ENCODE measurements around the gene FSTL4.

GRCh38 chr5:133602835-133603380 is 9.4 kb downstream of the FSTL4 start:
- TF ChIP-seq CTCF (IDR thresholded peaks at IDR 0.05) = no peak
- no peak for TF ChIP-seq POLR2A (IDR thresholded peaks at IDR 0.05)

Measured in uterus (tissue), 2 donors.